CD4-positive, CD25-positive, alpha-beta regulatory T cell (primary cell): ENCODE data around the gene CEP83. TPM values are rescaled to one million over a fixed set of nuclear protein-coding genes. Genes with fewer than 3 reads are reported as not detected.
"Not testable (repeated sequence)": the region's sequence is repeated elsewhere in the genome, so short reads cannot be mapped to it uniquely, and the experiment has no call there.

ENCODE experiments used
- ATAC-seq, 2 donors: fragments of 150-1000 bp; cut with Tn5 transposase; one replicate each; pipeline ENCODE4 v1.10.0; 2021; ENCODE audit warnings: low read depth in 2 of 2, moderate number of reproducible peaks in 2 of 2, moderate library complexity in 1 of 2
- DNase-seq, 3 donors: peaks; one replicate each; pipeline versions ENCODE4 v3.0.0 to v3.0.0-alpha.2; 2012 to 2022; ENCODE audit warnings: mixed read lengths in 1 of 3
- H3K27ac ChIP-seq: one replicate; pipeline ENCODE4 v1.7.0; 2013; ENCODE audit warnings: mild to moderate bottlenecking, low read length; ENCODE audit not compliant: insufficient read depth, poor library complexity, severe bottlenecking
- H3K27me3 ChIP-seq: one replicate; pipeline ENCODE4 v1.7.0; 2013; ENCODE audit warnings: low read length; ENCODE audit not compliant: control insufficient read depth, insufficient read depth
- H3K36me3 ChIP-seq: one replicate; pipeline ENCODE4 v1.7.0; 2013; ENCODE audit warnings: mild to moderate bottlenecking, low read length, moderate library complexity; ENCODE audit not compliant: control insufficient read depth, insufficient read depth
- H3K4me1 ChIP-seq: 2 replicates; pipeline ENCODE4 v1.7.0; 2013; ENCODE audit warnings: mild to moderate bottlenecking, low read length; ENCODE audit not compliant: insufficient read depth, control insufficient read depth, poor library complexity, severe bottlenecking
- H3K4me3 ChIP-seq: one replicate; pipeline ENCODE4 v1.7.0; 2013; ENCODE audit warnings: low read depth, mild to moderate bottlenecking, low read length, moderate library complexity
- H3K9me3 ChIP-seq, 2 experiments: 1 replicate in 1 of 2; 2 replicates in 1 of 2; pipeline ENCODE4 v1.7.0; 2013; ENCODE audit warnings: low read length in 2 of 2, mild to moderate bottlenecking in 1 of 2, moderate library complexity in 1 of 2; ENCODE audit not compliant: control insufficient read depth in 2 of 2
- H3K27ac Mint-ChIP-seq, 3 donors: one replicate each; pipeline ENCODE4 v1.8.0; 2020 to 2022; ENCODE audit warnings: mild to moderate bottlenecking in 3 of 3, mixed read lengths in 3 of 3, moderate library complexity in 2 of 3
- H3K27me3 Mint-ChIP-seq: one replicate; pipeline ENCODE4 v1.8.0; 2022; ENCODE audit warnings: mild to moderate bottlenecking, mixed read lengths
- H3K36me3 Mint-ChIP-seq: one replicate; pipeline ENCODE4 v1.8.0; 2020; ENCODE audit warnings: mixed read lengths
- H3K4me1 Mint-ChIP-seq, 4 donors: one replicate each; pipeline ENCODE4 v1.8.0; 2020 to 2022; ENCODE audit warnings: mixed read lengths in 4 of 4, mild to moderate bottlenecking in 1 of 4
- H3K4me3 Mint-ChIP-seq, 4 donors: one replicate each; pipeline ENCODE4 v1.8.0; 2020 to 2022; ENCODE audit warnings: mild to moderate bottlenecking in 4 of 4, mixed read lengths in 4 of 4, moderate library complexity in 3 of 4
- H3K9me3 Mint-ChIP-seq, 7 donors: one replicate each; pipeline ENCODE4 v1.8.0; 2020 to 2022; ENCODE audit warnings: mixed read lengths in 7 of 7, mild to moderate bottlenecking in 3 of 7, moderate library complexity in 2 of 7
- polyA plus RNA-seq, 4 donors: library from polyadenylated mRNA; unstranded; fragments of 300-500 nt; fragmentation: Illumina TruSeq; gene quantifications; one replicate each; pipeline ENCODE4 v1.2.3, GENCODE V29; 2021
- total RNA-seq: library from RNA; stranded (reverse); gene quantifications from one replicate; pipeline ENCODE4 v1.2.3, GENCODE V29; 2022

The CEP83 gene
- total and polyA plus RNA-seq, 5 donors from 2014 or later, result 3.7 to 14.2 (median 5.1) TPM

DNA sequence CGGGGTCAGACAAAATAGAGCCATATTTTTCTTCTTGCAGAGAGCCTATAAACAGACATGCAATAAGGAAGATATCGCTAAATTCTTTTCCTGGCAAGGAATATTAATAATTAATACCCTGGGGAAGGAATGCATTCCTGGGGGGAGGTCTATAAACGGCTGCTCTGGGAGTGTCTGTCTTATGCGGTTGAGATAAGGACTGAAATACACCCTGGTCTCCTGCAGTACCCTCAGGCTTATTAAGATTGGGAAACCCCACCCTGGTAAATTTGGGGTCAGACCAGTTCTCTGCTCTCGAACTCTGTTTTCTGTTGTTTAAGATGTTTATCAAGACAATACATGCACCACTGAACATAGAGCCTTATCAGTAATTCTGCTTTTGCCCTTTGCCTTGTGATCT lies 61.0 kb downstream of the CEP83 start:
- H3K4me1 Mint-ChIP-seq, H3K9me3 ChIP-seq, H3K27ac Mint-ChIP-seq, H3K27me3 ChIP-seq, H3K27ac ChIP-seq, H3K4me3 Mint-ChIP-seq, H3K27me3 Mint-ChIP-seq, ATAC-seq, DNase-seq, H3K4me3 ChIP-seq, H3K4me1 ChIP-seq: not testable (repeated sequence)
- H3K36me3 ChIP-seq, result peaks cover 13% of the 10 kb centered on the region
- Mint-ChIP-seq H3K9me3 (peaks cover 0 to 20% (median 4%) of the 10 kb centered on the region in 7 donors), H3K36me3 (peaks cover 63% of the 10 kb centered on the region)

DNA sequence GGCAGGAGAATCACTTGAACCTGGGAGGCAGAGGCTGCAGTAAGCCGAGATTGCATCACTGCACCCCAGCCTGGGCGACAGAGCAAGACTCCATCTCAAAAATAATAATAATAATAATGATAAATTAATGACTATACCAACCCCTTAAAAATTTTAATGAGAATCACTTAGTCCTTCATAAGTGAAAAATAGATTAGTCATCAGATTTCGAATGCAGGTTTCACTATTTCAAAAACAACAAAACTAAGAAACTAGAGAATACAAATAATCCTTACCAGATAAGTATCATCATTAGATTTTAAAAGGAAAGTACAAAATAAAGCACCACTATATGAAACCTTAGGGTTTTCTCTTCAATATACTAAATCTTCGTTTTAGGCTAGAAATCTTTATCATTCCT lies 62.3 kb downstream of the CEP83 start:
- ATAC-seq, result no peak
- no peaks in the 10 kb centered on the region for H3K27me3 Mint-ChIP-seq
- no peak for DNase-seq
- H3K27ac Mint-ChIP-seq, result no peak overlapping the region
- peaks cover 0 to 4% (median 2%) of the 10 kb centered on the region in 4 donors for H3K4me1 Mint-ChIP-seq
- peaks cover 5 to 9% of the 10 kb centered on the region in 2 experiments for H3K9me3 ChIP-seq
- no peaks in the 10 kb centered on the region for H3K4me1 ChIP-seq
- no peak overlapping the region for H3K27ac ChIP-seq
- no peaks in the 10 kb centered on the region for H3K27me3 ChIP-seq
- peaks cover 13% of the 10 kb centered on the region for H3K36me3 ChIP-seq
- H3K36me3 Mint-ChIP-seq, result peaks cover 63% of the 10 kb centered on the region
- no peak overlapping the region for H3K4me3 ChIP-seq
- peaks cover 0 to 20% (median 4%) of the 10 kb centered on the region in 7 donors for H3K9me3 Mint-ChIP-seq
- H3K4me3 Mint-ChIP-seq, result no peak overlapping the region

GRCh38 chr12:94396014-94396413 lies 63.7 kb downstream of the CEP83 start:
- not testable (repeated sequence) for H3K4me1 Mint-ChIP-seq, H3K27me3 Mint-ChIP-seq, H3K4me3 Mint-ChIP-seq

DNA sequence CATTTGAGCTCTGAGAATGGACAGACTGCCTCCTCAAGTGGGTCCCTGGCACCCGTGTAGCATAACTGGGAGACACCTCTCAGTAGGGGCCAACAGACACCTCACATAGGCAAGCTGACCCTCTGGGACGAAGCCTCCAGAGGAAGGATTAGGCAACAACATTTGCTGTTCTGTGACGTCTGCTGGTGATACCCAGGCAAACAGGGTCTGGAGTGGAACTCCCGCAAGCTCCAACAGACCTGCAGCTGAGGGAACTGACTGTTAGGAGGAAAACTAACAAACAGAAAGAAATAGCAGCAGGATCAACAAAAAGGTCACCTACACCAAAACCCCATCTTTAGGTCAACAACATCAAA lies 69.6 kb downstream of the CEP83 start:
- Mint-ChIP-seq H3K27ac (no peak overlapping the region), H3K4me1 (peaks cover 0 to 4% (median 2%) of the 10 kb centered on the region in 4 donors), H3K27me3 (no peaks in the 10 kb centered on the region), H3K36me3 (peaks cover 66% of the 10 kb centered on the region), H3K9me3 (peaks cover 5 to 15% (median 11%) of the 10 kb centered on the region in 7 donors), H3K4me3 (no peak overlapping the region)
- Histone ChIP-seq H3K9me3 (peaks cover 3% of the 10 kb centered on the region in 2 experiments), H3K27me3 (no peaks in the 10 kb centered on the region), H3K36me3 (peaks cover 3% of the 10 kb centered on the region), H3K4me1 (no peaks in the 10 kb centered on the region), H3K27ac (no peak overlapping the region), H3K4me3 (no peak overlapping the region)
- no peak for ATAC-seq
- no peak for DNase-seq

More at GRCh38 chr12:94396014-94396413, 63.7 kb downstream of the CEP83 start:
- not testable (repeated sequence) for H3K27me3 ChIP-seq, ATAC-seq, H3K4me3 ChIP-seq, H3K27ac Mint-ChIP-seq, H3K4me1 ChIP-seq, DNase-seq, H3K27ac ChIP-seq, H3K36me3 ChIP-seq, H3K9me3 ChIP-seq
- H3K36me3 Mint-ChIP-seq, result peaks cover 65% of the 10 kb centered on the region
- H3K9me3 Mint-ChIP-seq, result peaks cover under 1 to 24% (median 4%) of the 10 kb centered on the region in 7 donors

GRCh38 chr12:94389482-94390129 lies 70.1 kb downstream of the CEP83 start:
- H3K4me3 Mint-ChIP-seq, H3K4me1 ChIP-seq, DNase-seq, H3K36me3 ChIP-seq, H3K4me3 ChIP-seq, H3K4me1 Mint-ChIP-seq, H3K27me3 Mint-ChIP-seq, H3K27ac Mint-ChIP-seq, H3K27ac ChIP-seq, H3K9me3 ChIP-seq, H3K27me3 ChIP-seq, ATAC-seq: not testable (repeated sequence)
- Mint-ChIP-seq H3K9me3 (peaks cover 5 to 20% (median 12%) of the 10 kb centered on the region in 7 donors), H3K36me3 (peaks cover 68% of the 10 kb centered on the region)

DNA sequence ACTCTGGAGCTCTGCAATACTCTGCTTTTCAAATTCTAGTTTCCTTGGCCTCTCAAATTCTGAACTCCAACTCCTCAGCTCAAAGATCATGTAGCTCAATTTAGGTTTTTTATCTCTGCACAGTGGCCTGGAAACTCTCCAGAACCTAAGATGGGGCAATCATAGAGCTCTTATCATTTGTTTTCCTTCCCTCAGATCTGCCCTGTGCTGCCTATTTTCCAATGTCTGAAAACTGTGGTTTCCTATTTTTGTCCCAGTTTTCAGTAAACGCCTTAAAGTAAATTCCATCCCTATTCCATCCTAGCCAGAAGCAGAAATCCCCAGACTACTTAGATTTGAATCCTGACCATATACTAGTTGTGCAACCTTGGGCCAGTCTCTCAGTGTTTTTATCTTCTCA lies 73.2 kb downstream of the CEP83 start:
- Histone ChIP-seq H3K4me3 (no peak overlapping the region), H3K36me3 (peaks cover 7% of the 10 kb centered on the region), H3K9me3 (peaks cover 4 to 14% of the 10 kb centered on the region in 2 experiments), H3K4me1 (no peaks in the 10 kb centered on the region), H3K27ac (no peak overlapping the region), H3K27me3 (no peaks in the 10 kb centered on the region)
- H3K9me3 Mint-ChIP-seq, result peaks cover 3 to 28% (median 11%) of the 10 kb centered on the region in 7 donors
- no peak overlapping the region for H3K4me3 Mint-ChIP-seq
- H3K27me3 Mint-ChIP-seq, result no peaks in the 10 kb centered on the region
- H3K4me1 Mint-ChIP-seq, result peaks cover 0 to 8% (median 2%) of the 10 kb centered on the region in 4 donors
- H3K27ac Mint-ChIP-seq, result no peak overlapping the region
- H3K36me3 Mint-ChIP-seq, result peaks cover 51% of the 10 kb centered on the region
- DNase-seq (no peak), ATAC-seq (no peak)

- no peak overlapping the region for H3K4me3 Mint-ChIP-seq
- Histone ChIP-seq H3K36me3 (peaks cover 7% of the 10 kb centered on the region), H3K27me3 (no peaks in the 10 kb centered on the region), H3K4me3 (no peak overlapping the region), H3K27ac (no peak overlapping the region), H3K4me1 (no peaks in the 10 kb centered on the region), H3K9me3 (peaks cover 4 to 14% of the 10 kb centered on the region in 2 experiments)
- H3K36me3 Mint-ChIP-seq, result peaks cover 40% of the 10 kb centered on the region
- peaks cover 11 to 20% (median 14%) of the 10 kb centered on the region in 4 donors for H3K4me1 Mint-ChIP-seq
- DNase-seq, result no peak
- peaks cover 0 to 28% (median 9%) of the 10 kb centered on the region in 7 donors for H3K9me3 Mint-ChIP-seq
- no peak overlapping the region for H3K27ac Mint-ChIP-seq
- ATAC-seq, result no peak
- H3K27me3 Mint-ChIP-seq, result no peaks in the 10 kb centered on the region
Measured at GRCh38 chr12:94384030-94384429, 75.6 kb downstream of the CEP83 start.

- H3K27me3 Mint-ChIP-seq, result no peaks in the 10 kb centered on the region
- Histone ChIP-seq H3K27me3 (no peaks in the 10 kb centered on the region), H3K4me1 (no peaks in the 10 kb centered on the region), H3K27ac (no peak overlapping the region), H3K9me3 (peaks cover 4 to 14% of the 10 kb centered on the region in 2 experiments), H3K4me3 (no peak overlapping the region), H3K36me3 (peaks cover 9% of the 10 kb centered on the region)
- DNase-seq (no peak), ATAC-seq (no peak)
- peak overlapping the region in 1 of 3 donors; percentile 15 for H3K27ac Mint-ChIP-seq
- peaks cover 0 to 16% (median 5%) of the 10 kb centered on the region in 7 donors for H3K9me3 Mint-ChIP-seq
- peaks cover 8 to 20% (median 14%) of the 10 kb centered on the region in 4 donors for H3K4me1 Mint-ChIP-seq
- peaks cover 27% of the 10 kb centered on the region for H3K36me3 Mint-ChIP-seq
- H3K4me3 Mint-ChIP-seq, result no peak overlapping the region
Measured at GRCh38 chr12:94380507-94380906, 79.2 kb downstream of the CEP83 start.
